HG03103 (cell line): ENCODE results near the gene RASL10A.

ENCODE experiments used
- ATAC-seq: cut with Tn5 transposase; IDR thresholded peaks from one replicate; pipeline ENCODE4 v1.9.1; 2021; ENCODE audit warnings: low read depth; ENCODE audit not compliant: unreplicated experiment

RASL10A gene

DNA sequence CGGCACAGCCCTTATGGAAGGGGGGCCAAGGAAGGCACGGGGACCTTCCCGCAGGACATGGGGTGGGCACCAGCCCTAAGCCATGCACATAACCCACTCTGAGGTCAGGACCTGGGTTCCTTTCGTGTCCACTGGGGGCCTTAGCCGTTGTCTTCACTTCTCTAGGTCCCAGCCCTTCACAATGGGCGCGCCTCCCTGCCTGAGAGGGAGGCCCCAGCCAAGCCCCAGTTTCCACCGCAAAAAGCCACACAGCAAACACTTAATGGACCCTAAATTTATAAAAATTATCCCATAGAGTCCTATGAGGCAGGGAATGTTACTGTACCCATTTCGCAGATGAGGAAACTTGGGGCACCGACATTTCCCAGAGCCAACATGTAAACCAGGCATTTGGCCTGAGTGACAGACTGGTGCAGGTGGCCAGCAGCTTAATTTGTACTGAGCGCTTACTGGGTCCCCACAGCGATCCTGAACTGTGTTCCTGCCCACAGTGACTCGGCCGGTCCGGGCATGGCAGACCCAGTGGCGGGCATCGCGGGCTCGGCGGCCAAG is 7.8 kb downstream of the RASL10A start:
- ATAC-seq, result no peak

DNA sequence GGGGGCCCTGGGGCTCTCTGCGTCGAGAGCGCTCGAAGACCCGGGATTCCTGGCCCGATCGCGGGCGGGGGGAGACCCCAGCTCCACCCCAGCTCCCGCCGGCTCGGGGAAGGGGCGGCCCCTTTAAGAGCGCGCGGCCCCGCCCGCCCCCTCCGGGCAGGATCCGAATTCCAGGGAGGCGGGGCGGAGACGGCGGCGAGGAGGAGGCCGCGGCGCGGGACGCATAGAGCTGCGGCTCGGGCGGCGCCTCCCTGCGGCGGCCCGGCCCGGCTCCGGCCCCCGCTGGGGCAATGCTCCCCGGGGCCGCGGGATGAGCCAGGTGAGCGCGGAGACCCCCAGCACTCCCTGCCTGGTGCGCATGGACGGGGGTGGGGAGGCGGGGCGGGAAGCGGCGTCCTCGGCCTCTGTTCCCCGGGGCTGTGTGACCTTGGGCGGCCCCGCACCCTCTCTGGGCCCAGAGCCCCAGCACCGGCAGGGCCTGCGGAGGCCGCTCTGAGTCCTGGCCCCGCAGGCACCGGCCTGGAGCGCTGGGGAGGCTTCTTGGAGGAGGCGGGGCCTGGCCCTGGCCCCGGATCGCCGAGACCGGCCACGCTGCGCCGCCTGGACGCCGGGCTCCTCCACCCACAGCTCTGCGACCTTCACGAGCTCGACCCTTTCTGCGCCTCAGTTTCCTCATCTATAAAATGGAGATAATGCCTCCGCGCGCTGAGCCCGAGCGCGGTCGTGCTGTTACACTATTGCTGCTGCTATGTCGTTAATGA is 8.5 kb downstream of the RASL10A start:
- ATAC-seq, result no peak

DNA sequence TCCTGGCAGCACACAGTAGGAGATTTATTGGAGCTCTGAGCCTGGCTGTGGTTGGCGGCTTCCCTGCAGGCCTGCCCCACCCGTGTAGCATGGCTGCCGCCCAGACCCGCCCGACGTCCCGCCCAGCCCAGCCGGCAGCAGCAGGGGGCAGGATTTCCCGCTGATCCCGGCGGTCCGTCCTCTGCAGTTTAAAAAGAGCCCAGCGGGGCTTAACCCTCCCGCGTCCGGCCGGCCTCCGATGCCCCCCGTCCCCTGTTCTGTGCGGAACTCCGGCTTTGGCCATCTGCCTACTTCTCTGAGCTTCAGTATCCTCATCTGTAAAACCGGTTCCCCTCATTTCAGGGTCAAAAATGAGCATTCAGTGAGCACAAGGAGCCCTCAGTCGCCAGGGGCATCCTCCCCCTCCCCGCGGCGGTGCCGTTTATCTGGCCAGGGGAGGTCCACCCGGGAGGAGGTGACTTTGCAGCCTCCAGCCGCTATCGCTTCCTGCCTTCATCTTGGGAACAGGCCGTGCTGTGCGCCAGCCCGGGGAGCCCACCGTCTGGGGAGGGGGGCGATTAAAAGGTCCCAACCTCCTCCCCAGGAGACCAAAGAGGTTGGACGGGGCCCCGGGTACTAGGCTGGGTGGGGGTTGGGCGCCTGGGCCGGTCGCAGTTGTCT is 9.2 kb downstream of the RASL10A start, which contains the start of gene GAS2L1:
GAS2L1 (plus strand) TSS at position 476 of the 660 bp plus-strand sequence. CDS start 1,456 bp downstream, outside the sequence.
- no peak for ATAC-seq

DNA sequence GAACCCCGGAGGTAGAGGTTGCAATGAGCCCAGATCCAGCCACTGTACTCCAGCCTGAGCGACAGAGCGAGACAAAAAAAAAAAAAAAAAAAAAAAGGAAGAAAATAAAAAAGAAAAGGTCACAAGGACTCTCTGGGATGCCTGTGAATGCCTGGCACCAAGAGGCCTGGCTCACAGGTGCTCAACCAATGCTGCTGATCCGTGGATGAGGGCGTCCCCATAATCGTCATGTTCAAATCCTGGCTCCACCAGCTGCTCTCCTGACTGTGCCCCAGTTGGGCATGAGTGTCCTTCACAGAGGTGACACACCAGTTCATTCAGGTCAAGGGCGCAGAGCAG is 9.7 kb downstream of the RASL10A start:
- no peak for ATAC-seq

DNA sequence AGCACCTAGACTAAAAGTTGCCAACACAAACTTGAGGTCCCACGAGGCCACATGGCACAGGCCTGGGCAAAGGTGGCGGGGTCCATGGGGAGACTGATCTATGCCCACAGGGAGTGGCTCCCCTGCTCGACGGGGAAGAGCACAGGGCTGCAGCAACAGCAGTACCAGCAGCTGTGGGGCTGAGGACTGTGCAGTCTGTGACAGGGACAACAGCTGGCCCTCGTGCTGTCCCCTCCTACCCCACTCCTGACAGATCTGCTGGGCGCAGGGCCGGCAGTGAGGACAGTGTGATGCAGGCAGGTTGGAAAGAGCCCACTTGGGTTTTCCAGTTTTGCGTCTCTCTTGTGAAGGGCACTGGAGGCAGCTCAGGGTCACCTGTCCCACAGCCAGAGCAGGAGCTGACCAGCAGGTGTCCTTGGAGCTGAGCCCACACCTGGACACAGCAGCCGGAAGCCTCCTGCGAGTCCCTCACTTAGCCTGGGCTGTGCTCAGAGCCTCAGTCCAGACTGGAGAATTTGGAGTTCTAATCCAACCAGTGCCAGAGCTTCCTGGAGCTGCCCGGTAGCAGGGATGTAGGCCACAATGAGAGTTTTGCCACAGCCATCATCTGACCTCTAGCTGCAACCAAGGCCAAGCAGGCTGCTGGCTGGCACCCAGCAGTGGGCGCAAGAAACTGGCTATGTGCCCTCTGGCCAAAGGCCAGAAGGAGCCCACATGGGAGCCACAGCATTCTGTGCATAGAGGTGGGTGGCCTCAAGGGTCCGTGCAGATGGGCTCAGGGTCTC is 12.6 kb downstream of the RASL10A start:
- ATAC-seq, result no peak

DNA sequence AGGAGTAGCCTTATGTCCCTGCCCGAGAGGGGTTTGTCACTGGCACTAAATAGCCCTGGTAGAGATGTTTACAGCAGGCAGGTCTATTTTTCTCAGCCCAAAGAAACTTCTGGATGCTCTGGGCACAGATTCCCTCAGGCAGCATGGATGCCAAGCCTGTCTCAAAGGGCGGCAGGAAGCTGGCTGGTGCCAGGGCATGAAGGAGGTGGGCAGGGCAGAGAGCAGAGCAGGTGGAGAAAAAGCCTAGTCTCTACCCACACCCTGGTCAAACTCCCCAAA is 13.2 kb downstream of the RASL10A start:
- no peak for ATAC-seq

DNA sequence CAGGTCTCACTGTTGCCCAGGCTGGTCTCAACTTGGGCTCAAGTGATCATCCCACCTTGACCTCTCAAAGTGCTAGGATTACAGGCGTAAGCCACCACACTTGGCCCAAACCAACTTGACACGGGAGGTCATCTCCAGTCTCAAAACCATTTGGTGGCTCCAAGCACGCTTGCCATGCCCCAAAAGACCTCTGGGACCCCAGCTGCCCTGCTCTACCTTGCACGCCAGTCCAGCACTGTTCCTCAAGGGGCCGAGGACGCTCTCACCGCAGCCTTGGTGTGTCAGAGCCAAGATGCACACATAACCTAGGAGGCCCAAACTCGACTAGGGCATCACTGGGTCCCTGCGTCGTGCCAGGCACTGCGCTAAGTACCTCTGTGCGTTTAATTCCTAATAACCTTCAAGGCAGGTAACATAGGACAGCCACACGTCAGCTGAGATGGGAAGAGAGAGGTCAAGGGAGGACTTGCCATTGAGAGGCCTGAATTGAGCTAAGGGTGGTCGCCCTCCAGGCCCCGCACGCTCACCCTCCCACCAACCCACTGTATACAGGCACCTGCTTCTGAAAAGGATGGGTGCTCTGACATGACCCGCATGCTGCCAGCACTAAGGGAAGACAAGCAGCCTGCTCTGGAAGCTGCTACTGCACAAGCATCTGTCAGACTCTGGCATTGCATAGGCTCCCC is 13.6 kb downstream of the RASL10A start:
- no peak for ATAC-seq

DNA sequence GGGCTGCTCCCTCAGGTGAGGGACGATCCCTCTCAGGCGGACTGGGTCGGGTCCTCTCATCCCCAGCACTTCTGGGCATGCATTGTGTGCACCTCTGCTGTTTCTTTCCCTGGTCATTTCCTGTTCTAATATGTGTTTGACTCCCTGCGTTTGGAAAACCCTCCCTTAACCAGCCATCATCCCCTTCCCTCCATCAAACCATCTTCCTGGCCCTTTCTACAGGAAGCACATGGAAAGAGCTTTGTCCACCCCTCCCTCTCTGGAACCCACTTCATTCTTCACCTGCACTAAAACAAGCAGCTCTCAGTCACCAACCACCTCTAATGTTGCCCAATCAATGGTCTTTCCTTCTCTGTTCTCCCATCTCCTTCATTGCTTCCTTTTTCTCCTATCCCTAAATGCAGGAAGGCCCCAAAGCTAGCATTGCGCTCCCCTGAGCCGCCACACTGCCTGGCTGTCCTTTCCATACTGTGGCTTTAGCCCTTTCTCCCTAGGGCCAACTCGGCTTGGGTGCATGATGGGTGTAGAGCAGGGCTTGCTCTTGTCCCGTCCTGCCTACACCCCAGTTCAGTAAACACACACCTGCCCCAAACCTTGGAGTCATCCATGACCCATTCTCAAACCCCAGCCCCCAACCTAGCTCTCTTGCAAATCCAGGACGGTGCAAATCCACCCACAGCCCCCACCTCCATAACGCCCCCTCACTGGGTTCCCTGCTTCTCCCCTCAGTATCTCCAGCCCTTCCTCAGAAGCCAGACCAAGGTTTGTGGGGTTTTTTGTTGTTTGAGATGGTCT is 14.5 kb downstream of the RASL10A start:
- no peak for ATAC-seq

DNA sequence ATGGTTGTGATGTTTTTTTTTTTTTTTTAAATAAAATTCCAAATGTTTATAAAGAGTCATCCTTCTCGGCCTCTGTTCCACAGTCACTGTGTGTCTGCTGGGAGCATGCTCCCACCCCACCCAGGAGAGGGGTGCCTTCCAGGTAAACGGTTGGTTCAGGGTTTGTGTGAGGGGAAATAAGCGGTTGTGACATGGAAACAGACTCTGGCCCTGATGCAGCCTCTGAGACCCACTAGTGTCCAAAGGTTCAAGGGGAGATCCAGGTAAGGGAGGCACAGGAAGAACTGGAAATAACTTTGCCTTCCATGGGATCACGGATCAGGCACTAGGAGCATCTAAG is 15.1 kb downstream of the RASL10A start:
- ATAC-seq, result no peak

DNA sequence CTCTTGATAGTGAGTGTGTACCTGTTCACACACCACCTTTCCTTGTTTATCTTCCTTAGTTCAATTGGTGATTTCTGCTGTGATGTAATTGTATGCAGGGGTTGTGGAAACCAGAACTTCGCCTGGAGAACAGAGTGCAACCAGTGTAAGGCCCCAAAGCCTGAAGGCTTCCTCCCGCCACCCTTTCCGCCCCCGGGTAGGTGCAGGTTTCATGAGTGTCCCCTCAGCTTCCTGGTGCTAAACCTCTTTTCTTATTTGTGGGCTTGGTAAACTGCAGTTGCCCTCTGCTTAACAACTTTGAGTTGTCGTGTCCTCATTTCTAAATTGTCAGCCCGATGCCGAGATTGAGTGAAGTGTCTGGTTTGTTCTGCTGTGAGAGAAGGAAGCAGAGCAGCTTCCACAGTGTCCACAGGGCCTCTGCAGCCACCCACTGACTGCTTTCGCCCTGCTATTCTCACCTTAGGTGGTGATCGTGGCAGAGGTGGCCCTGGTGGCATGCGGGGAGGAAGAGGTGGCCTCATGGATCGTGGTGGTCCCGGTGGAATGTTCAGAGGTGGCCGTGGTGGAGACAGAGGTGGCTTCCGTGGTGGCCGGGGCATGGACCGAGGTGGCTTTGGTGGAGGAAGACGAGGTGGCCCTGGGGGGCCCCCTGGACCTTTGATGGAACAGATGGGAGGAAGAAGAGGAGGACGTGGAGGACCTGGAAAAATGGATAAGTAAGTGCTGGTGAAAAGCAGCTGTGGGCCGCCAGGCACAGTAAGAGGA is 16.2 kb downstream of the RASL10A start:
- ATAC-seq, result no peak

DNA sequence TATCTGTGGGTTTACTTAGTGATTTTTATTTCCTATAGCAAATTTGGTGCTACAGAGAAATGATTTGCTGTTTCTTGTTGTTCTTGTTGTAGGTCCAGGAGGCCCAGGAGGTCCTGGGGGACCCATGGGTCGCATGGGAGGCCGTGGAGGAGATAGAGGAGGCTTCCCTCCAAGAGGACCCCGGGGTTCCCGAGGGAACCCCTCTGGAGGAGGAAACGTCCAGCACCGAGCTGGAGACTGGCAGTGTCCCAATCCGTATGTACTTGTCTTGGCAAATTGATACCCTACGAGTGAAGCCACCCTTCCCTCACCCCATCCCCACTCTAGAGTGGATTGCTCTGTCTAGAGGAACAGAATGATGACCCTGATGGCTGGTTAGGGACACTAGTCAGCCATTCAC is 16.9 kb downstream of the RASL10A start:
- ATAC-seq, result no peak

DNA sequence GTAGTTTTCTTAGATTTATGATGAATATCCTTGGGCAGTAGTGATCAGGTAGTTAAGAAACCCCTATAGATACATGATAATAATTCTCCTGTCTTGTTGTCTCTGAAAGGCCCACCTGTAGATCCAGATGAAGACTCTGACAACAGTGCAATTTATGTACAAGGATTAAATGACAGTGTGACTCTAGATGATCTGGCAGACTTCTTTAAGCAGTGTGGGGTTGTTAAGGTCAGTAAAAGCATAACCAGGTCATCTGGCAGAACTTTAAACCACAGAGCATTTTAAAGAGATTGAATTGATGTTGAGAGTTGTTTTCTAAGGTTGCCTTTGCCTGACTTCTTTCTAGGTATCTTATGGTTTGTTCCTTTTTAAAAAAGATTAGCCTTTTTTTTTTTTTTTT is 23.1 kb downstream of the RASL10A start:
- ATAC-seq, result no peak

DNA sequence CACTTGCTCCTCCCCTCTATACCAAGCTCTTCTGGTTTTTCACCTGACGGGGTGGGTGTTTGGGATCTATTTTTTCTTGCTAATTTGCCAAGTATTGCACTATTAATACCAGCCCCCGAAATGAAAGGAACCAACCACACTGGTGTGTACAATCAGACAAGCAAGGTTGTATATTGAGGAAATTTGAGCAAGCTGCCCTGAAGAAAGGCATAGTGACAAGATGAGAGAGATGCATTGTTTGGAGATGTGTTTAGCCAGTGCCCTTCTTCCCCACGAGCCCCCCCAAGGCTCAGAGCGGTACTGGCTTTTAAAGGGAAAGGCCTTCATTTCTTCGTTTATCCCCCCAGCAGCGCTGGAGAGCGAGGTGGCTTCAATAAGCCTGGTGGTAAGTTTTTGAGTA is 24.3 kb downstream of the RASL10A start:
- ATAC-seq, result no peak

DNA sequence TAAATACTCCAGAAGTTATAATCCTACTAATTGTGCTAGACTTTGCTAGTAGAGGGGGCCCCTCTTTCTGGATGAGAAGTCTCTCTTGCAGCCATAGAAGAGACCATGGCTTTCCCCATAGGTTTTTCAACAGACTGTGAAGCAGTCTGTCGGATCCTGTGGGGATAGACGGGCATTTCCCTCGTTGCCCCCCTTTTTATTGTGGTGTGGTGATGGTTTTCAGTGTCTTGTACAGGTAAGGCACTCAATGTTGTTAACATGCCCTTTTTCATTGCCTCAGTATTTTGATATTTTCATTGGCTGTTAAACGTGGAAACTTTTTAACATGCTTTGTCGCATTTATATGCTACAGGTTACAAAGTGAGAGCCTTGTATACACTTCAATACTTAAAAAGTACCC is 25.4 kb downstream of the RASL10A start:
- ATAC-seq, result no peak

DNA sequence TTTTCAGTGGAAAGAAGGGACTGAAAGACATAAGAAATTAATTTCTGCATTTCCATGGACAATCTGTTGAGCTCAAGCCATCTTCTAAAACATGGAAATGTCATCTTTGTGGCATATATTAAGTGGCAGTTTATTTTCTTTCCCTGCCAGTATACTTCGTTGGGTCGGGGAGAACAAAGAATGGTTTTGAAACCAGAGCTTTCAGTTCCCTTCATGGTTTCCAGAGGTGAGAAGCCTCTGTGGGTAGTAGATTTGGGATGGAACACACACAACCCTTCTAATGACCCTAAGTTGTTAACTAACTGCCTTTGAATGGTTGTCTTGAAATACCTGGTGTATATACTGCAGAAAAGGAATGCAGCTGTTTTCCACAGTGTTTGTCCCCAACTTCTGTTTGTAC is 26.7 kb downstream of the RASL10A start:
- ATAC-seq, result no peak

DNA sequence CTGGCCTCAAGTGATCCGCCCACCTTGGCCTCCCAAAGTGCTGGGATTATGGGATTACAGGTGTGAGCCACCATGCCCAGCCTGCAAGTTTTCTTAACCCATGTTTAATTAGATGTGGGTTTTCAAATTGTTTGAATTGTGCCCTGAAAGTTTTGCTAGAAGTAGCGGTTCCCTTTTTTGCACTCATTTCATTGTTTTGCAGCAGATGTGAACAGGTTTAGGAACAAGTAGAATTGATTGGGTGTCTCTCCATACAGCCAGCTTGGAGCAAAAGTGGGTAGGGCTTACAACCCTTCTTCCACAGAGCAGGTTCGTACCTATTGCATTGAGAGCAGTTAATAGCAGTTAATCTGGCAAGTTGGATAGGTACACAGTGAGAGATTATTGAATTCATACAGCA is 31.3 kb downstream of the RASL10A start:
- ATAC-seq, result no peak

DNA sequence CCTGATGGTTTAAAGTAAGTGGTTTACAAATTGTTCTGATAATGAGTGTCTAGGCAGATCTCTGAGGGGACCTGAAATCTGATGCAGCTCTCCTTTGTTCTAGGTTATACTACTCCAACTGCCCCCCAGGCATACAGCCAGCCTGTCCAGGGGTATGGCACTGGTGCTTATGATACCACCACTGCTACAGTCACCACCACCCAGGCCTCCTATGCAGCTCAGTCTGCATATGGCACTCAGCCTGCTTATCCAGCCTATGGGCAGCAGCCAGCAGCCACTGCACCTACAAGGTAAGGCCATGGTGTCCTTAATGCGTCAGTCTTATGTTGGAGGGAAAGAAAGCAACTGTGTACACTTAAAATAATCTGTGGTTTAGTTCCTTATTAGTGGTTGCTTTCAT is 37.6 kb downstream of the RASL10A start:
- ATAC-seq, result no peak

DNA sequence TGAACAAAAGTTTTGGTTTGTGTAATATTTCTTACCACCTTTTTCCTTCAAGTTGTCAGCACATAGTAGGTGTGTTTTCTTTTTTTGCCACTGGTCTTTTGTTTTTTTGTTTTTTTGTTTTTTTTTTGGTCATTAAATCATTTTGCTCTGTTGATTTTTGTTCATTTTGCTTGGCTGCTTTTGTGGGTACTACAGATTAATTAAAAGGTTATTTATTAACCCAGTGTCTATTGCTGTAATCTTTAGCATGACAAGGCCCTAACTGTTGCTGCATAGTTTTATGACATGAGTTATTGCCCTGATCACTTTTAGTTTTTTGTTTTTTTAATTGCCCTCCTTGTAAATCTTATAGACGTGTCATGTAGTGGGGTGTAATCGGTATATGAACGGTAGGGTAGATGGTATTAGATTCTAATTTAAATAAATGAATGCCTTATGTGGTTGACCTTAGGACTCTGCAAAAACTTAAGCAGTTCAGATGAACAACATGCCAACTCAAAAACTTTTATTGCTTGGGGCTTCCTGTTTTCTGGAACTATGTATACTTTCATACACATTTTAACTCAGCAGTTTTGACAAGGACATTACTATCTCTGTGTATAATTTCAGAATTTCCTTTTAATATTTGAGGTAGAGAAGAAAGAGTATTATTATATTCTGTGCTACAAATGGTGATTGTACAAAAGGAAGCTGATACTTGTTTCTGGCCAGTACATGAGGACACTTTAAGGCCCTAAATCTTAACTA is 39.5 kb downstream of the RASL10A start:
- ATAC-seq, result no peak

DNA sequence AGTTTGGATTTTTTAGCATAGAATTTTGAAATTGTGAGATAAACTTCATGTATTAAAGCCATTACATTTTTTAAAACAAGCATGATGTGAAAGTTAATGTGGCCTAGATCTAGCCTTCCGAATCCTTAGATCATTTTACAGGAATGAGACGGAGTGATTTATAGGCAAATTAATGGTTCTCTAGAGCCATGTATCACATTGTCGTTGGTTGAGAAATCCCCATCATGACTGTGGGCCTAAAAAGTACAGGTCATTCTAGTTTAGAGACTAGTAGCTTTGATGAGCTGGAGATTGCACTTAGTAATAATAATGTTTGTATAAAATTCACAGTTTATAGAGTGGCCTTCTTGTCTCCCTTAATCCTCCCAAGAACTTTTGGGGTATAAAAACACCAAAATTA is 40.3 kb downstream of the RASL10A start:
- no peak for ATAC-seq
